ENCODE measurements around the gene FBXL3. TPM values are rescaled to one million over a fixed set of nuclear protein-coding genes. Genes with fewer than 3 reads are reported as not detected.

The FBXL3 gene
- polyA plus RNA-seq, 1 donor from 2014 or later, result 44.1 TPM

DNA sequence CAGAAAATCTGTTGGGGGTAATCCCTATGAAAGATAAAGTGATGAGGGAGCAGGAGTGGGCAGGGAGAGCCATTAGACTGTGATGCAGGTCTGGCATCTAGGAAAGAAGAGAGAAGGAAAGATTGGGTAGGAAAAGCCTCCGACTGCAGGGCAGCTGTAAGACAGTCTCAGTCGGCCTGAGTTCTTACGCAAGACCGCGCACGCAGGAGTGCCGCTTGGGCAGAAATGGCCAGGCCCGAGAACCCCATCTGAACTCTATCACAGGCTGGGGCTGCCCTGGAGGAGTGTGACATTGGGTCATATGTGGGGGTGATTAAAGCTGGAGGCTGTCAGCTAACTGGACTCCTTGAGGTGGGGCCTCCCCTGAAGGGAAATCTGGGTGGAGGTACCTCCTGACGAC is 13.9 kb upstream of the FBXL3 start:
- no peaks in the 10 kb centered on the region for H3K9me2 ChIP-seq (ENCODE audit: insufficient read depth, low read length)
- no peak overlapping the region for H3K4me3 ChIP-seq (ENCODE audit: low read length)
- no peaks in the 10 kb centered on the region for H3K79me2 ChIP-seq (replicated peaks; ENCODE audit: insufficient read depth, low read length)
- no peak overlapping the region for H3K4me2 ChIP-seq (ENCODE audit: low read length)
- H3K36me3 ChIP-seq (ENCODE audit: insufficient read depth, low read length), result no peaks in the 10 kb centered on the region
- no peak overlapping the region for H3K27ac ChIP-seq (ENCODE audit: low read length)
- no peaks in the 10 kb centered on the region for H3K27me3 ChIP-seq (ENCODE audit: insufficient read depth, low read depth, low read length)
- no peak overlapping the region for H2AFZ ChIP-seq (ENCODE audit: low read depth, low read length)
- H3K9ac ChIP-seq (ENCODE audit: low read length), result no peak overlapping the region
- TF ChIP-seq SMC3 (conservative IDR thresholded peaks at IDR 0.05; ENCODE audit: poor library complexity) (no peak), RAD21 (conservative IDR thresholded peaks at IDR 0.05) (no peak), EZH2 (IDR thresholded peaks at IDR 0.05; ENCODE audit: borderline replicate concordance, insufficient read depth, low read length, poor library complexity, severe bottlenecking) (no peak), CTCF (IDR thresholded peaks at IDR 0.05; ENCODE audit: poor library complexity, severe bottlenecking) (no peak), POLR2AphosphoS5 (IDR thresholded peaks at IDR 0.05) (no peak), TAF1 (IDR thresholded peaks at IDR 0.05; ENCODE audit: low read depth) (no peak), MXI1 (conservative IDR thresholded peaks at IDR 0.05; ENCODE audit: poor library complexity, severe bottlenecking) (no peak), EP300 (conservative IDR thresholded peaks at IDR 0.05; ENCODE audit: poor library complexity, severe bottlenecking) (no peak)
- TF ChIP-seq, protein P1, sequence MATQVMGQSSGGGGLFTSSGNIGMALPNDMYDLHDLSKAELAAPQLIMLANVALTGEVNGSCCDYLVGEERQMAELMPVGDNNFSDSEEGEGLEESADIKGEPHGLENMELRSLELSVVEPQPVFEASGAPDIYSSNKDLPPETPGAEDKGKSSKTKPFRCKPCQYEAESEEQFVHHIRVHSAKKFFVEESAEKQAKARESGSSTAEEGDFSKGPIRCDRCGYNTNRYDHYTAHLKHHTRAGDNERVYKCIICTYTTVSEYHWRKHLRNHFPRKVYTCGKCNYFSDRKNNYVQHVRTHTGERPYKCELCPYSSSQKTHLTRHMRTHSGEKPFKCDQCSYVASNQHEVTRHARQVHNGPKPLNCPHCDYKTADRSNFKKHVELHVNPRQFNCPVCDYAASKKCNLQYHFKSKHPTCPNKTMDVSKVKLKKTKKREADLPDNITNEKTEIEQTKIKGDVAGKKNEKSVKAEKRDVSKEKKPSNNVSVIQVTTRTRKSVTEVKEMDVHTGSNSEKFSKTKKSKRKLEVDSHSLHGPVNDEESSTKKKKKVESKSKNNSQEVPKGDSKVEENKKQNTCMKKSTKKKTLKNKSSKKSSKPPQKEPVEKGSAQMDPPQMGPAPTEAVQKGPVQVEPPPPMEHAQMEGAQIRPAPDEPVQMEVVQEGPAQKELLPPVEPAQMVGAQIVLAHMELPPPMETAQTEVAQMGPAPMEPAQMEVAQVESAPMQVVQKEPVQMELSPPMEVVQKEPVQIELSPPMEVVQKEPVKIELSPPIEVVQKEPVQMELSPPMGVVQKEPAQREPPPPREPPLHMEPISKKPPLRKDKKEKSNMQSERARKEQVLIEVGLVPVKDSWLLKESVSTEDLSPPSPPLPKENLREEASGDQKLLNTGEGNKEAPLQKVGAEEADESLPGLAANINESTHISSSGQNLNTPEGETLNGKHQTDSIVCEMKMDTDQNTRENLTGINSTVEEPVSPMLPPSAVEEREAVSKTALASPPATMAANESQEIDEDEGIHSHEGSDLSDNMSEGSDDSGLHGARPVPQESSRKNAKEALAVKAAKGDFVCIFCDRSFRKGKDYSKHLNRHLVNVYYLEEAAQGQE (IDR thresholded peaks at IDR 0.05; ENCODE audit: borderline replicate concordance), result no peak
- H3F3A ChIP-seq (ENCODE audit: insufficient read depth, low read length, poor library complexity, severe bottlenecking), result no peaks in the 10 kb centered on the region
- no peaks in the 10 kb centered on the region for H4K20me1 ChIP-seq (ENCODE audit: insufficient read depth)
- H3K9me3 ChIP-seq (ENCODE audit: low read length), result no peaks in the 10 kb centered on the region

DNA sequence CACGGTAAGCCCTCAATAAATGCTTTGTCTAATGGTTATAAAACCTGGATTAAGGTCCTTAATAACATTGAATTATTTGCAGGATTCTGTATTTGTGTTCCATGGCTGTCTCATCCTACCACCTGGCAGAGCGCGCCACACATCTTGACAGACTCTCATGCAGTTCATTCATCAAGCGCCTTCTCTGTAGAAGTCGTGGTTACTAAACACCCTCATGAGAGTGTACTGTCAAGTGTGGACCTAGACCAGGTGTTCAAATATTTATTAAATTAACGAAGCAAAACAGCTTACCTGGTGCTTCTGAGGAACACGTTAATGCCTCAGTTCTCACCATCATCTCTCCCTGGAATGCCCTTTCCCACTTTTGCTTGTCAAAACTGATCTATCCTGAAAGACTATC is 13.1 kb upstream of the FBXL3 start:
- Histone ChIP-seq H3K36me3 (ENCODE audit: insufficient read depth, low read length) (no peaks in the 10 kb centered on the region), H3F3A (ENCODE audit: insufficient read depth, low read length, poor library complexity, severe bottlenecking) (no peaks in the 10 kb centered on the region), H3K9me3 (ENCODE audit: low read length) (no peaks in the 10 kb centered on the region), H4K20me1 (ENCODE audit: insufficient read depth) (no peaks in the 10 kb centered on the region), H3K9me2 (ENCODE audit: insufficient read depth, low read length) (no peaks in the 10 kb centered on the region), H3K27ac (ENCODE audit: low read length) (no peak overlapping the region), H3K79me2 (replicated peaks; ENCODE audit: insufficient read depth, low read length) (no peaks in the 10 kb centered on the region), H3K9ac (ENCODE audit: low read length) (no peak overlapping the region), H3K4me2 (ENCODE audit: low read length) (no peak overlapping the region), H2AFZ (ENCODE audit: low read depth, low read length) (no peak overlapping the region), H3K27me3 (ENCODE audit: insufficient read depth, low read depth, low read length) (no peaks in the 10 kb centered on the region), H3K4me3 (ENCODE audit: low read length) (no peak overlapping the region)
- TF ChIP-seq EP300 (conservative IDR thresholded peaks at IDR 0.05; ENCODE audit: poor library complexity, severe bottlenecking) (no peak), CTCF (IDR thresholded peaks at IDR 0.05; ENCODE audit: poor library complexity, severe bottlenecking) (no peak), TAF1 (IDR thresholded peaks at IDR 0.05; ENCODE audit: low read depth) (no peak), MXI1 (conservative IDR thresholded peaks at IDR 0.05; ENCODE audit: poor library complexity, severe bottlenecking) (no peak), SMC3 (conservative IDR thresholded peaks at IDR 0.05; ENCODE audit: poor library complexity) (no peak), EZH2 (IDR thresholded peaks at IDR 0.05; ENCODE audit: borderline replicate concordance, insufficient read depth, low read length, poor library complexity, severe bottlenecking) (no peak)
- TF ChIP-seq, protein P1 (IDR thresholded peaks at IDR 0.05; ENCODE audit: borderline replicate concordance), result no peak

Data from neural cell (in vitro differentiated cells).